ENCODE results near the gene TAS2R31.

TAS2R31 gene

GRCh38 chr12:11007608-11008007, 23.6 kb downstream of the TAS2R31 start:
- ATAC-seq, result no peak
- no peak for TF ChIP-seq ZNF8 (CRISPR knock-in tag; IDR thresholded peaks at IDR 0.05)
- TF ChIP-seq POU6F1 (CRISPR knock-in tag; IDR thresholded peaks at IDR 0.05; ENCODE audit: borderline replicate concordance, low read depth), result no peak
- TF ChIP-seq ARNTL (CRISPR knock-in tag; IDR thresholded peaks at IDR 0.05; ENCODE audit: borderline replicate concordance, low read depth), result no peak
- no peak for TF ChIP-seq ISL1 (CRISPR knock-in tag; IDR thresholded peaks at IDR 0.05)
- no peak for TF ChIP-seq BACH2 (CRISPR knock-in tag; IDR thresholded peaks at IDR 0.05; ENCODE audit: borderline replicate concordance)
- no peak for TF ChIP-seq RARB (CRISPR knock-in tag; IDR thresholded peaks at IDR 0.05)
- no peak for TF ChIP-seq PATZ1 (CRISPR knock-in tag; IDR thresholded peaks at IDR 0.05; ENCODE audit: borderline replicate concordance)
- TF ChIP-seq PPARA (CRISPR knock-in tag; IDR thresholded peaks at IDR 0.05; ENCODE audit: borderline replicate concordance), result no peak
- TF ChIP-seq SNAI2 (CRISPR knock-in tag; IDR thresholded peaks at IDR 0.05), result no peak
- no peak for TF ChIP-seq CREB5 (CRISPR knock-in tag; IDR thresholded peaks at IDR 0.05; ENCODE audit: low read depth)
- no peak for TF ChIP-seq TCF4 (CRISPR knock-in tag; IDR thresholded peaks at IDR 0.05; ENCODE audit: borderline replicate concordance)
- TF ChIP-seq OSR1 (CRISPR knock-in tag; IDR thresholded peaks at IDR 0.05), result no peak

GRCh38 chr12:10998204-10998603, 33.0 kb downstream of the TAS2R31 start, which contains the start of gene TAS2R20:
TAS2R20 (minus strand) TSS chr12:10998304; CDS start chr12:10997875, 429 bp downstream.
- no peak for ATAC-seq

GRCh38 chr12:10994307-10994706, 36.9 kb downstream of the TAS2R31 start:
- ATAC-seq, result no peak
- TF ChIP-seq TSHZ2 (CRISPR knock-in tag; IDR thresholded peaks at IDR 0.05) (no peak), PATZ1 (CRISPR knock-in tag; IDR thresholded peaks at IDR 0.05; ENCODE audit: borderline replicate concordance) (no peak), ZNF8 (CRISPR knock-in tag; IDR thresholded peaks at IDR 0.05) (no peak), ZNF70 (CRISPR knock-in tag; IDR thresholded peaks at IDR 0.05) (no peak), GLIS3 (CRISPR knock-in tag; IDR thresholded peaks at IDR 0.05) (no peak), ZC3H10 (CRISPR knock-in tag; IDR thresholded peaks at IDR 0.05) (no peak), ZFP3 (CRISPR knock-in tag; IDR thresholded peaks at IDR 0.05) (no peak), CSRNP3 (CRISPR knock-in tag; IDR thresholded peaks at IDR 0.05) (no peak), ARNTL (CRISPR knock-in tag; IDR thresholded peaks at IDR 0.05; ENCODE audit: borderline replicate concordance, low read depth) (no peak), BACH2 (CRISPR knock-in tag; IDR thresholded peaks at IDR 0.05; ENCODE audit: borderline replicate concordance) (no peak), TCF4 (CRISPR knock-in tag; IDR thresholded peaks at IDR 0.05; ENCODE audit: borderline replicate concordance) (no peak)

More at GRCh38 chr12:10998204-10998603, 33.0 kb downstream of the TAS2R31 start, which contains the start of gene TAS2R20:
- TF ChIP-seq GLIS3 (CRISPR knock-in tag; IDR thresholded peaks at IDR 0.05) (no peak), ZC3H10 (CRISPR knock-in tag; IDR thresholded peaks at IDR 0.05) (no peak), CREB5 (CRISPR knock-in tag; IDR thresholded peaks at IDR 0.05; ENCODE audit: low read depth) (no peak), PPARA (CRISPR knock-in tag; IDR thresholded peaks at IDR 0.05; ENCODE audit: borderline replicate concordance) (no peak), ZFP3 (CRISPR knock-in tag; IDR thresholded peaks at IDR 0.05) (no peak)

All from SK-N-SH treated with all-trans-retinoic acid at 6 μM for 48 hours (cell line).